ENCODE measurements around the gene CMIP. TPM values are rescaled to one million over a fixed set of nuclear protein-coding genes. Genes with fewer than 3 reads are reported as not detected.

CMIP gene
- total RNA-seq, 1 donor from 2014 or later: 19.1 TPM

DNA sequence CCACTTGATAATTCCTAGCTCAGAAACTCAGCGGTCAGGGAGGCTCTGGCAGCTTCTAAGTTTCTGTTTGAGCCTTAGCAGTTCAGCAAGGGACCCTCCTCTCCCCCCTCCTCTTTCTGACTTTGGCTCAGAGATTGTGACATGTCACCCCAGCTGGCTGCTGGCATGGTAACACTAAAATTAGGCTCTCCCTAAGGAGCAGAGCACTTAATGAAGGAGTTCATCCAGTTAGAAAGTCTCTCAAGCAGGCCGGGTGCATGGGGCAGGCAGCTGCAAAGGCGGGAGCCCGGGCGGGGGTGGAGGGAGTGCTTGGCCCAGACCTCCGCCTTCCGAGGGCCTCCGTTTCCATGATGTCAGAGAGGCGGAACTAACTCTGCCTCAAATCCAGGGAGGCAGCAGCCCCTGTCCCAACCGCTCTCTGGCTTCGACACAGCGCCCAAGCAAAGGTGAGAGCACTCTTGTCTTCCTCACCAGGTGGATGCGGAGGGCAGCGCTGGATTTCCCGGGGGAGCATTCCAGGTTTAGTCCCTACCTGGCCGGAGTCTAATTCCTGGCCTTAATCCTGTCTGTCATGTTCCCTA lies 206.5 kb downstream of the CMIP start:
- no peak for DNase-seq (ENCODE audit: low read depth)

DNA sequence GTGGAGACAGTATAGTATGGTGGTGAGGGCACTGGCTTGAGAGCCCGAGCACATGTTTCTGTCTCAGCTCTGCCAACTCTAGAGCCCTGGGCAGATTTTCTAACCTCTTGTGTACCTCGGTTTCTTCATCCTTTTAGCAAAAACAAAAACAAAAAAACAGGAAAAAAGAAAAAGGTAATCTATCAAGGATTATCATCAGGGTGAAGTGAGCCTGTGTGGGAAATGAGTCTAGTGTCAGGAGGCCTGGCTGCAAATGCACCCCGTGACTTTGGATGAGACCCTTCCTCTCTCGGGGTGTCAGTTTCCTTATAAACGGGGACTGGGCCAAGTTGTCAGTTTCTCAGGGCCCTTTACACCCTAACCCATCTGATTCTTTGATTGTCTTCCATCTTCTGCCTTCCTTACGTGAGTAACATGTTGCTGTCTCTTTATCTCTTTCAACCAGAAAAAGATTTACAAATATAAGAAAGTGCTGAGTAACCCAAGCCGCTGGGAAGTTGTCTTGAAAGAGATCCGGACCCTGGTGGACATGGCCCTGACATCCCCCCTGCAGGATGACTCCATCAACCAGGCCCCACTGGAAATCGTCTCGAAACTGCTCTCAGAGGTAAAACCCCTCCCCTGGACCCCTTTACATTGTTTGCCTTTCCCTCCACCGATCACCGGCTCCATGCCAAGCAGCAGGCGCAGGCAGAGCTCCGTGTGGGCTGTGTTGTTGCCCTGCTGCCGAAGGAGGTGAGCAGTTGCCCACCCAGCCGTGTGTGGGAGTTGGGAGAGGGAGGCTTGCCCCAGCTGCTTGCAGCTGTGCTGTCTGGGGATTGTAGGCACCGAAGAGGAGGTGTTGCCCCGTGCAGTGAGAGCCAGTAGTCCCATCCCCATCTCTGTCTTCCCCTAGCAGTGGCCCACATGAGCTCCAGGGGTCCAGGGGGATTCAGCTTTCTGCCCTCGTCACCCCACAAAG lies 207.4 kb downstream of the CMIP start:
- no peak overlapping the region for H3K4me3 ChIP-seq (ENCODE audit: low read depth, low read length)
- no peak for TF ChIP-seq CTCF (conservative IDR thresholded peaks at IDR 0.05; ENCODE audit: low read depth, low read length)
- no peak for DNase-seq (ENCODE audit: low read depth)

More for the DNA sequence above, 206.5 kb downstream of the CMIP start:
- H3K4me3 ChIP-seq (ENCODE audit: low read depth, low read length): no peak overlapping the region
- TF ChIP-seq CTCF (conservative IDR thresholded peaks at IDR 0.05; ENCODE audit: low read depth, low read length): no peak

DNA sequence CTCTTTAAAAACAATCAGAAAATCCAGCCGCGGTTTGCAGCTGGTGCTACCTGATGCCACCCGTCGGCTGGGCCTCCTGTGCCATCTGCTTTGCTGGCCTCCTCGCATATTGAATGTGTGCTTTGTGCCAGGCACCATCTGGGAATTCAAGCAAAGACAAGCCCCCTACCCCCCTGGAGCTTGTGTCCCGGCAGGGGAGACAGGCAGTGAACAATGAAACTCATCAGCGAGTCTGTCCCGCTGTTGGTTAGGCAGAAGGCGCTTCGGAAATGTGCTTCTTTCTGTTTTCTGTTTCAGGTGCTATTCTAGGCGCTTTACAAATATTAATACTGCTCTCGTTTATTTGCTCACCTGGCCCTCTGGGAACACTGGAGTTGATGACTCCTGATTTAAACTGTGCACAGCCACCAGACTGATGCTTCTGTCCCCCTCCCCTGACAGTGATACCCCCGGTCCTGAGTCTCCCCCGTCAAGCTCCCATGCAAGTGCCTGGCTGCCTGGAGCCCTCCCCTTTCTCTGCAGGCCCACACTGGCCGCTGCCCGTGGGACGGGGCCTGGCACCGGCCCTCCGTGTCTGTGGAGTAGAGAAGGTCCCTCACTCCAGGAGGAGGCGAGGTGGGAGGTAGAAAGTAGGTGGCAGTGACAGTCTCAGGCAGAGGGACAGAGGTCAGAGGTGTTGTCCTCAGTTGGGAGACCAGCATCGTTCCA lies 208.3 kb downstream of the CMIP start:
- DNase-seq (ENCODE audit: low read depth): no peak
- no peak for TF ChIP-seq CTCF (conservative IDR thresholded peaks at IDR 0.05; ENCODE audit: low read depth, low read length)
- no peak overlapping the region for H3K4me3 ChIP-seq (ENCODE audit: low read depth, low read length)

DNA sequence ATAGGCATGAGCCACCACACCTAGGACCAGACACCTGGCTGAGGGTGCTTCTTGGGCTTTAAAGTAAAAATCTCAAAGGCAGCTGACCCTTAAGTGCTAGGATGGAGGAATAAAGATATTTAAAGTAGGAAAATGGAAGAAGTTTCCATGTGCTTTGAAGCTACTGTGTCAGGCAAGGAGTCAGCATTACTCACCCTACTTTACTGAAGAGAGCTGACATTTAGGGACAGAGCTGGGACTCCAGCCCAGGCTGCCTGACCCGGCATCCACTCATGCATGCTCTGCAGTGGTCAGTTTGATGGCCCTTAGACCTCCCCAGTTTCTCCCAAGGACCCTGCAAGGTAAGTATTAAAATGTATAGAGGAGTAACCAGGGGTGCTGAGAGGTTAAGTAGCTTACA lies 209.7 kb downstream of the CMIP start:
- H3K4me3 ChIP-seq (ENCODE audit: low read depth, low read length): no peak overlapping the region
- no peak for TF ChIP-seq CTCF (conservative IDR thresholded peaks at IDR 0.05; ENCODE audit: low read depth, low read length)
- DNase-seq (ENCODE audit: low read depth): no peak

DNA sequence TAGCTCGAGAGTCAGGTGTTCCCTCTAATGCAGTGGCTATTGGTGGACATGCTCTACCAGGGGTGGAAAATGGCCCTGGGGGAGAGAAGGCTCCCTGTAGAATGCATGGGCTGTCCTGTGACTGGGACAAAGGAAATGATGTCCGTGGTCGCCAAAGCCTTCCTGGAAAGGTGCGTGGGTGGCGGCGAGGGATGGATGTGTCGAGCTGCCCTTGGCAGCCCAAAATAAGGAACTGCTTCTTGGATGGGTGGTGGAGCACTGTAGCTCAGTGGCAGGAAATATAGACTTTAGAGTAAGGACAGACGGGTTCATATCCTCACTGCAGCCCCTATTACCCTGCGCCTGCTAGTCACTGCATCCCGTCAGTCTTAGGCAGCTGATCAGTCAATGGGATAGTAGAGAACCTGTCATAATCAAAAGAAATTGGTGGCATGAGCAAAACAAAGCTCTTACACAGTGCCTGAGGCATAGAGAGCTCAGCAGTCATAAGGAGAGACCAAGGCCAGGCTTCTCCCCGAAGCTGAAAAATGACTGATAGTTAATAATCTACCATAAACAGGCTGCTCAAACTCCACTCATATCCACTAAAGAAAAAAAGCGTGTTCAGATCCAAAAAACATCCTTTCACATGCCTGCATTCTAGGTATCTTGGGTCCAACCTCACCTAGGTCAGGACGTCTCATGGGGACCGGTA lies 211.0 kb downstream of the CMIP start:
- TF ChIP-seq CTCF (conservative IDR thresholded peaks at IDR 0.05; ENCODE audit: low read depth, low read length): no peak
- no peak for DNase-seq (ENCODE audit: low read depth)
- no peak overlapping the region for H3K4me3 ChIP-seq (ENCODE audit: low read depth, low read length)

- H3K4me3 ChIP-seq (ENCODE audit: low read depth, low read length): no peak overlapping the region
- no peak for DNase-seq (ENCODE audit: low read depth)
These were observed 212.6 kb downstream of the CMIP start for GRCh38 chr16:81657224-81657623.

More at GRCh38 chr16:81657224-81657623, 212.6 kb downstream of the CMIP start:
- no peak for TF ChIP-seq CTCF (conservative IDR thresholded peaks at IDR 0.05; ENCODE audit: low read depth, low read length)
